22Rv1 (cell line): ENCODE measurements around the gene NOP16.

ENCODE experiments used
- H3K27ac ChIP-seq: fragments of 450-650 bp; 2 replicates; pipeline ENCODE4 v1.5.1; 2017
- CTCF ChIP-seq: fragments of 450-650 bp; IDR thresholded peaks from 2 replicates; pipeline ENCODE4 v1.5.1; 2017; ENCODE audit warnings: mild to moderate bottlenecking
- ZFX ChIP-seq: fragments of 450-650 bp; IDR thresholded peaks from 2 replicates; pipeline ENCODE4 v1.6.1; 2017; ENCODE audit warnings: antibody characterized with exemption, borderline replicate concordance

NOP16 gene

GRCh38 chr5:176391999-176392398 is 3.6 kb upstream of the NOP16 start:
- H3K27ac ChIP-seq = no peak overlapping the region
- TF ChIP-seq ZFX (no peak), CTCF (no peak)

GRCh38 chr5:176391479-176391878 is 3.1 kb upstream of the NOP16 start:
- H3K27ac ChIP-seq = no peak overlapping the region
- TF ChIP-seq ZFX = no peak
- no peak for TF ChIP-seq CTCF

GRCh38 chr5:176389135-176390123 is 1.0 kb upstream of the NOP16 start:
- TF ChIP-seq CTCF (no peak), ZFX (no peak)
- peak overlapping the region; percentile 90 for H3K27ac ChIP-seq

DNA sequence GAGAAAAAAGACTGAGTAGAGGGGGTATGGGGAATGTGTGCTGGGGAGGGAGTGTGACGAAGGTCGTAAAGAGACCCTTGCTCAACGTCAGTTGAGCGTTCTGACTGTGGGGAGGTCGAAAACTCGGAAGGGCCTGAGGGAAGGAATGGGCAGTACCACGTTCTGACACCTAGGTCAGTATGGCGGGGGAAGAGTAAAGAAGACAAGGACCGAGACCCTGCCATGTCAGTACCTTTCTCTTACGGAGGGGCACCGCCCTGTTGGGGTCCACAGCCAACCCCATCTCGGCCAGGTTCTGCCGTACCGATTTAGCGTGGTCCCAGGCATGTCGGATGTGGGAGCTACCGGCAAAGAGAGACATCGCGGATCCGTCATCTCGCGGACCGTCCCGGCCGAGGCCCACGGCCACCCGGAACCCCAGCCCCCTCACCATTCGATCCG is 375 bp downstream of the NOP16 start:
- peak overlapping the region; percentile 90 for H3K27ac ChIP-seq
- no peak for TF ChIP-seq CTCF
- TF ChIP-seq ZFX = no peak

GRCh38 chr5:176387384-176387925 is 943 bp downstream of the NOP16 start:
- peak overlapping the region; percentile 90 for H3K27ac ChIP-seq

DNA sequence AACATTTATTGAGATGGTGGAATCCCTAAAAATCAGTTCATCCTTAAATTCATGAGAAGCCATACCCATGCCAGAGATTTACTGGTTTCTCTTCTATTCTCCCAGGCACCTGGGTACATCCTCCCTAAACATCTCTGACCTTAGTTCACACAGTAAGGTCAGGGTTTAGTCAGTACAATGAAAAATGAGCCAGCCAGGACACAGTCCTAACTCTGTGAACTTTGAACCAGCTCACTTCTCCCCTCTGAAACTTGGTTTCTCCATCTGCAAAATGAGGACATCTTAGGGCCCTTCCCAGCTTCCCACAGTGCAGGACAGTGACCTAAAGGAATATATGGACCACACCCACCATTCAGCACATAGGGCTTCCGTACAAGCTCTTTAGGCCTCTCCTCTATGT is 1.9 kb downstream of the NOP16 start:
- TF ChIP-seq ZFX (no peak), CTCF (no peak)

More at GRCh38 chr5:176387384-176387925, 943 bp downstream of the NOP16 start:
- TF ChIP-seq ZFX (no peak), CTCF (no peak)

GRCh38 chr5:176384991-176385390 is 3.4 kb downstream of the NOP16 start:
- H3K27ac ChIP-seq = no peak overlapping the region
- TF ChIP-seq CTCF = no peak
- no peak for TF ChIP-seq ZFX

More for the DNA sequence above, 1.9 kb downstream of the NOP16 start:
- H3K27ac ChIP-seq = no peak overlapping the region
